Tibial nerve (tissue), 4 donors: ENCODE measurements around the gene MOB2.

ENCODE experiments used
- CTCF ChIP-seq, 5 experiments: fragments of 200-600 bp in 3 of 5; fragments of 450-650 bp in 2 of 5; sonication (generic) in 3 of 5; IDR thresholded peaks; one replicate each; pipeline ENCODE4 v1.5.1; 2016 to 2019; ENCODE audit warnings: antibody characterized with exemption in 5 of 5, mild to moderate bottlenecking in 3 of 5, moderate library complexity in 2 of 5
- EP300 ChIP-seq, 2 donors: sonication (generic); formaldehyde crosslinking; IDR thresholded peaks; one replicate each; pipeline ENCODE4 v1.6.1; 2017; ENCODE audit warnings: antibody characterized with exemption in 2 of 2, mild to moderate bottlenecking in 1 of 2
- POLR2A ChIP-seq, 2 donors: fragments of 450-650 bp; IDR thresholded peaks; one replicate each; pipeline ENCODE4 v1.6.1; 2017; ENCODE audit warnings: antibody characterized with exemption in 2 of 2, mild to moderate bottlenecking in 2 of 2, moderate library complexity in 2 of 2

- TF ChIP-seq CTCF (IDR thresholded peaks at IDR 0.05) (no peak), POLR2A (IDR thresholded peaks at IDR 0.05) (no peak), EP300 (IDR thresholded peaks at IDR 0.05) (no peak)
Observed at GRCh38 chr11:1469287-1469910, 17.2 kb downstream of the MOB2 start.
